HepG2 (cell line): ENCODE results near the gene ZNF792. TPM values are rescaled to one million over a fixed set of nuclear protein-coding genes. Genes with fewer than 3 reads are reported as not detected.

Experiments
- ATAC-seq: fragments of 200-7000 bp; cut with Tn5 transposase; 3 replicates; pipeline ENCODE4 v1.9.1; 2020; ENCODE audit warnings: mild to moderate bottlenecking, moderate library complexity
- BruUV-seq: library from RNA; stranded (reverse); fragments of 400-500 nt; replicated peaks from 2 replicates; lab custom pipeline; 2021; lab: Mats Ljungman, UMichigan
- CTCF ChIA-PET: fragments of 300-600 bp; formaldehyde crosslinking; extraction: SDS; loops from one replicate; lab custom pipeline; 2021; ENCODE audit warnings: low total read pairs, inconsistent platforms, low intra/inter-chr PET ratio; lab: Yijun Ruan, JAX
- POLR2A ChIA-PET: fragments of 350-600 bp; sonication (Branson Sonifier 250); formaldehyde crosslinking; loops from one replicate; lab custom pipeline; 2020; ENCODE audit warnings: antibody characterized with exemption, inconsistent platforms; lab: Yijun Ruan, JAX
- DNase-seq: peaks from one replicate; pipeline ENCODE4 v3.0.0-alpha.2; 2015; ENCODE audit warnings: low spot score
- FAIRE-seq: peaks from 3 replicates; lab custom pipeline; 2011; peaks lifted over from hg19 to GRCh38; lab: Jason Lieb, UNC
- H2AFZ ChIP-seq: one replicate; pipeline ENCODE4 v1.6.1; 2011; ENCODE audit warnings: low read length, inconsistent platforms
- H3K27ac ChIP-seq: fragments of 300-600 bp; 3 replicates; pipeline ENCODE4 v1.8.0; 2011; ENCODE audit warnings: mixed run types, mild to moderate bottlenecking, mixed read lengths, low read length, inconsistent platforms; ENCODE audit not compliant: insufficient read depth; ENCODE audit errors: extremely low read length
- H3K27me3 ChIP-seq, 2 experiments: fragments of 200-600 bp in 1 of 2; 2 replicates in 1 of 2; 3 replicates in 1 of 2; pipeline versions ENCODE4 v1.6.0 to v1.8.0; 2011; ENCODE audit warnings: low read length in 2 of 2, mild to moderate bottlenecking in 2 of 2, moderate library complexity in 2 of 2, inconsistent platforms in 1 of 2; ENCODE audit not compliant: insufficient read depth in 2 of 2, control insufficient read depth in 1 of 2
- H3K36me3 ChIP-seq, 2 experiments: fragments of 200-600 bp in 1 of 2; replicated peaks in 1 of 2; 2 replicates in 1 of 2; 3 replicates in 1 of 2; pipeline versions ENCODE4 v1.5.1 to v1.8.0; 2011; ENCODE audit warnings: low read length in 2 of 2, inconsistent platforms in 1 of 2; ENCODE audit not compliant: insufficient read depth in 2 of 2, control insufficient read depth in 1 of 2
- H3K4me1 ChIP-seq: 2 replicates; pipeline ENCODE4 v1.5.1; 2012; ENCODE audit warnings: low read length, inconsistent platforms; ENCODE audit not compliant: insufficient read depth
- H3K4me2 ChIP-seq: 2 replicates; pipeline ENCODE4 v1.6.0; 2011; ENCODE audit warnings: low read depth, low read length, inconsistent platforms
- H3K4me3 ChIP-seq, 3 experiments: fragments of 200-600 bp in 1 of 3; sonication (generic), shearing (Covaris generic) in 1 of 3; replicated peaks in 1 of 3; 2 replicates each; pipeline ENCODE4 v1.5.1; 2011 to 2016; ENCODE audit warnings: low read length in 3 of 3, inconsistent platforms in 2 of 3, low read depth in 2 of 3, mild to moderate bottlenecking in 2 of 3, control low read depth in 1 of 3, mixed read lengths in 1 of 3; ENCODE audit not compliant: insufficient read depth in 1 of 3
- H3K79me2 ChIP-seq: one replicate; pipeline ENCODE4 v1.6.1; 2011; ENCODE audit warnings: low read length, inconsistent platforms; ENCODE audit not compliant: insufficient read depth
- H3K9ac ChIP-seq: 2 replicates; pipeline ENCODE4 v1.6.0; 2011; ENCODE audit warnings: mild to moderate bottlenecking, low read depth, low read length, inconsistent platforms; ENCODE audit not compliant: insufficient read depth
- H3K9me3 ChIP-seq: 2 replicates; pipeline ENCODE4 v1.5.1; 2012; ENCODE audit warnings: mild to moderate bottlenecking, low read length
- H4K20me1 ChIP-seq: 2 replicates; pipeline ENCODE4 v1.6.0; 2011; ENCODE audit warnings: inconsistent platforms, mild to moderate bottlenecking, low read length, moderate library complexity; ENCODE audit not compliant: insufficient read depth
- BORCS8-MEF2B ChIP-seq: sonication (generic); formaldehyde crosslinking; IDR thresholded peaks from 2 replicates; pipeline ENCODE4 v1.8.0; 2022; ENCODE audit warnings: mild to moderate bottlenecking, missing genetic modification reagents
- MAFG ChIP-seq: sonication (generic); formaldehyde crosslinking; IDR thresholded peaks from 2 replicates; pipeline ENCODE4 v1.5.1; 2020; ENCODE audit warnings: mild to moderate bottlenecking, missing genetic modification reagents
- PAF1 ChIP-seq: IDR thresholded peaks from 2 replicates; pipeline ENCODE4 v1.6.1; 2016; ENCODE audit warnings: missing genetic modification reagents, missing compliant biosample characterization
- RBFOX2 ChIP-seq: fragments of 200-400 bp; formaldehyde crosslinking; IDR thresholded peaks from 2 replicates; pipeline ENCODE4 v1.6.1; 2017; ENCODE audit warnings: low read depth, mild to moderate bottlenecking, low read length
- SOX5 ChIP-seq: IDR thresholded peaks from 2 replicates; pipeline ENCODE4 v1.6.1; 2016; ENCODE audit warnings: borderline replicate concordance
- ZNF10 ChIP-seq: sonication (generic); formaldehyde crosslinking; IDR thresholded peaks from 2 replicates; pipeline ENCODE4 v1.4.0; 2020; ENCODE audit warnings: mild to moderate bottlenecking, low read depth, missing genetic modification reagents, borderline replicate concordance
- ZNF350 ChIP-seq: sonication (generic); formaldehyde crosslinking; IDR thresholded peaks from 2 replicates; pipeline ENCODE4 v1.4.0; 2020; ENCODE audit warnings: mild to moderate bottlenecking, low read depth, missing genetic modification reagents, borderline replicate concordance
- ZNF432 ChIP-seq: sonication (generic); formaldehyde crosslinking; IDR thresholded peaks from 2 replicates; pipeline ENCODE4 v1.5.0; 2020; ENCODE audit warnings: missing genetic modification reagents, mild to moderate bottlenecking, borderline replicate concordance
- ZNF460 ChIP-seq: sonication (generic); formaldehyde crosslinking; IDR thresholded peaks from 2 replicates; pipeline ENCODE4 v1.5.1; 2020; ENCODE audit warnings: missing genetic modification reagents, mild to moderate bottlenecking, borderline replicate concordance
- ZNF567 ChIP-seq: sonication (generic); formaldehyde crosslinking; IDR thresholded peaks from 2 replicates; pipeline ENCODE4 v1.8.1; 2023; ENCODE audit warnings: mild to moderate bottlenecking, missing genetic modification reagents, borderline replicate concordance
- ZNF746 ChIP-seq: sonication (generic); formaldehyde crosslinking; IDR thresholded peaks from 2 replicates; pipeline ENCODE4 v1.8.0; 2022; ENCODE audit warnings: mild to moderate bottlenecking, missing genetic modification reagents
- WGBS: methylation state at CpG from one replicate; pipeline ENCODE4 v1.1.6; 2017; ENCODE audit warnings: low lambda C conversion rate; 5-methylcytosine and 5-hydroxymethylcytosine counted together
- in situ Hi-C: cut with HindIII; loops from 2 replicates; pipeline ENCODE4 v1.10.0; 2017; ENCODE audit warnings: low pct_unique_long_range_greater_than_20kb; ENCODE audit not compliant: extremely low pct_ligation_motif_present
- intact Hi-C: fragments of 100-400 bp; cut with micrococcal nuclease; formaldehyde crosslinking; loops from one replicate; pipeline ENCODE4 v1.10.0; 2022; ENCODE audit not compliant: unreplicated experiment
- polyA plus RNA-seq, 8 experiments: library from polyadenylated mRNA; depleted of rRNA in 3 of 8; stranded (reverse) in 7 of 8; unstranded in 1 of 8; fragments of >200 nt; fragmentation: Illumina TruSeq in 4 of 8; extraction: Trizol in 4 of 8; gene quantifications; 2 replicates each; pipeline versions ENCODE4 v1.2.1 to v1.2.3, GENCODE V29; 2011 to 2016; ENCODE audit warnings: low read depth in 4 of 8, missing spikeins in 1 of 8, mixed read lengths in 1 of 8; ENCODE audit not compliant: insufficient read depth in 1 of 8
- total RNA-seq, 5 experiments: library from RNA; depleted of rRNA; stranded (reverse); fragments of >200 nt; fragmentation: Illumina TruSeq; extraction: Trizol; gene quantifications; 2 replicates each; pipeline ENCODE4 v1.2.3, GENCODE V29; 2016; ENCODE audit warnings: low read depth in 1 of 5
- TF ChIP-seq, protein P1 (sequence below): sonication (generic); formaldehyde crosslinking; IDR thresholded peaks from 2 replicates; pipeline ENCODE4 v1.4.0; 2020; ENCODE audit warnings: missing genetic modification reagents, mild to moderate bottlenecking, borderline replicate concordance
- TF ChIP-seq, protein P2 (sequence below): sonication (generic); formaldehyde crosslinking; IDR thresholded peaks from 2 replicates; pipeline ENCODE4 v1.8.1; 2022; ENCODE audit warnings: low read depth, mild to moderate bottlenecking, missing genetic modification reagents
- TF ChIP-seq, protein P3 (sequence below): sonication (generic); formaldehyde crosslinking; IDR thresholded peaks from 2 replicates; pipeline ENCODE4 v1.8.1; 2023; ENCODE audit warnings: missing genetic modification reagents, mild to moderate bottlenecking, borderline replicate concordance

Gene ZNF792
- total and polyA plus RNA-seq, 2 of the 13 experiments (the other 11 are each of a cell fraction or from before 2014, with no cell fraction given) = 5.5 to 11.5 TPM

DNA sequence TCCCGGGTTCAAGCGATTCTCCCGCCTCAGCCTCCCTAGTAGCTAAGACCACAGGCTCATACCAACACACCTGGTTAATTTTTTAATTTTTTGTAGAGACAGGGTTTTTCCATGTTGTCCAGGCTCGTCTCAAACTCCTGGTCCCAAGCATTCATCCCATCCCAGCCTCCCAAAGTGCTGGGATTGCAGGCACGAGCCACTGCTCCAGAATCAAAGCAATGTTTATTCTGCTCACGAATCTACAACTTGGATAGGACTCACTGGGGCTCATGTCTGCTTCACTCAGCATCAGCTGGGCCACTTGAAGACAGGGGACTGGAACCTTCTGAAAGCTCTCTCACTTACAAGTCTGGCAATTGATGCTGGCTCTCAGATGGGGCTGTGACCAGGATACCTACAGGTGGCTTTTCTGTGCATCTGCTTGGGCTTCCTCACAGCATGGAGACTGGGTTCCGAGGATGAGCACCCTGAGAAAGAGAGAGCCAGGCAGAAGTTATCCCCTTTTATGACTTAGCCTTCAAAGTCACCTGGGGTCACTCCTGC lies 8.2 kb upstream of the ZNF792 start:
- no TSS peak for BruUV-seq
- Histone ChIP-seq H2AFZ (no peak overlapping the region), H3K27ac (no peak overlapping the region), H3K4me1 (peaks cover 48% of the 10 kb centered on the region), H3K9me3 (peaks cover 21% of the 10 kb centered on the region), H3K4me3 (no peak overlapping the region), H3K9ac (no peak overlapping the region), H4K20me1 (no peaks in the 10 kb centered on the region), H3K79me2 (no peaks in the 10 kb centered on the region), H3K4me2 (no peak overlapping the region), H3K27me3 (peaks cover 1 to 32% of the 10 kb centered on the region in 2 experiments; a peak in 2 of 5 replicates), H3K36me3 (no peaks in the 10 kb centered on the region)
- in situ Hi-C loops (loop anchor here (5.0 kb wide), 1 partner anchor 40 kb away; no protein-coding TSS in a partner anchor), intact Hi-C loops (loop anchor here (2.0 kb wide), 1 partner anchor 23 kb away; no protein-coding TSS in a partner anchor)
- ATAC-seq = no peak
- no peak for FAIRE-seq
- CTCF ChIA-PET = interaction anchor here (0.7 to 3.0 kb wide), 2 partner anchors 41 to 58 kb away, joined by 3 to 99 read pairs; partner anchors contain the start of gene SCN1B
- WGBS = 25% methylated on average over 7 of the region's 7 CpGs
- TF ChIP-seq ZNF567 (CRISPR knock-in tag) (no peak), BORCS8-MEF2B (no peak), ZNF10 (CRISPR knock-in tag) (no peak), ZNF432 (no peak), ZNF350 (CRISPR knock-in tag) (no peak), ZNF746 (CRISPR knock-in tag) (no peak), PAF1 (no peak), RBFOX2 (no peak), MAFG (no peak), SOX5 (no peak), ZNF460 (CRISPR knock-in tag) (no peak)
- TF ChIP-seq, protein P1, sequence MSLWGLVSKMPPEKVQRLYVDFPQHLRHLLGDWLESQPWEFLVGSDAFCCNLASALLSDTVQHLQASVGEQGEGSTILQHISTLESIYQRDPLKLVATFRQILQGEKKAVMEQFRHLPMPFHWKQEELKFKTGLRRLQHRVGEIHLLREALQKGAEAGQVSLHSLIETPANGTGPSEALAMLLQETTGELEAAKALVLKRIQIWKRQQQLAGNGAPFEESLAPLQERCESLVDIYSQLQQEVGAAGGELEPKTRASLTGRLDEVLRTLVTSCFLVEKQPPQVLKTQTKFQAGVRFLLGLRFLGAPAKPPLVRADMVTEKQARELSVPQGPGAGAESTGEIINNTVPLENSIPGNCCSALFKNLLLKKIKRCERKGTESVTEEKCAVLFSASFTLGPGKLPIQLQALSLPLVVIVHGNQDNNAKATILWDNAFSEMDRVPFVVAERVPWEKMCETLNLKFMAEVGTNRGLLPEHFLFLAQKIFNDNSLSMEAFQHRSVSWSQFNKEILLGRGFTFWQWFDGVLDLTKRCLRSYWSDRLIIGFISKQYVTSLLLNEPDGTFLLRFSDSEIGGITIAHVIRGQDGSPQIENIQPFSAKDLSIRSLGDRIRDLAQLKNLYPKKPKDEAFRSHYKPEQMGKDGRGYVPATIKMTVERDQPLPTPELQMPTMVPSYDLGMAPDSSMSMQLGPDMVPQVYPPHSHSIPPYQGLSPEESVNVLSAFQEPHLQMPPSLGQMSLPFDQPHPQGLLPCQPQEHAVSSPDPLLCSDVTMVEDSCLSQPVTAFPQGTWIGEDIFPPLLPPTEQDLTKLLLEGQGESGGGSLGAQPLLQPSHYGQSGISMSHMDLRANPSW (CRISPR knock-in tag) = no peak
- TF ChIP-seq, protein P2, sequence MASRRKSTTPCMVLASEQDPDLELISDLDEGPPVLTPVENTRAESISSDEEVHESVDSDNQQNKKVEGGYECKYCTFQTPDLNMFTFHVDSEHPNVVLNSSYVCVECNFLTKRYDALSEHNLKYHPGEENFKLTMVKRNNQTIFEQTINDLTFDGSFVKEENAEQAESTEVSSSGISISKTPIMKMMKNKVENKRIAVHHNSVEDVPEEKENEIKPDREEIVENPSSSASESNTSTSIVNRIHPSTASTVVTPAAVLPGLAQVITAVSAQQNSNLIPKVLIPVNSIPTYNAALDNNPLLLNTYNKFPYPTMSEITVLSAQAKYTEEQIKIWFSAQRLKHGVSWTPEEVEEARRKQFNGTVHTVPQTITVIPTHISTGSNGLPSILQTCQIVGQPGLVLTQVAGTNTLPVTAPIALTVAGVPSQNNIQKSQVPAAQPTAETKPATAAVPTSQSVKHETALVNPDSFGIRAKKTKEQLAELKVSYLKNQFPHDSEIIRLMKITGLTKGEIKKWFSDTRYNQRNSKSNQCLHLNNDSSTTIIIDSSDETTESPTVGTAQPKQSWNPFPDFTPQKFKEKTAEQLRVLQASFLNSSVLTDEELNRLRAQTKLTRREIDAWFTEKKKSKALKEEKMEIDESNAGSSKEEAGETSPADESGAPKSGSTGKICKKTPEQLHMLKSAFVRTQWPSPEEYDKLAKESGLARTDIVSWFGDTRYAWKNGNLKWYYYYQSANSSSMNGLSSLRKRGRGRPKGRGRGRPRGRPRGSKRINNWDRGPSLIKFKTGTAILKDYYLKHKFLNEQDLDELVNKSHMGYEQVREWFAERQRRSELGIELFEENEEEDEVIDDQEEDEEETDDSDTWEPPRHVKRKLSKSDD (CRISPR knock-in tag) = no peak
- TF ChIP-seq, protein P3, sequence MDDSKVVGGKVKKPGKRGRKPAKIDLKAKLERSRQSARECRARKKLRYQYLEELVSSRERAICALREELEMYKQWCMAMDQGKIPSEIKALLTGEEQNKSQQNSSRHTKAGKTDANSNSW (CRISPR knock-in tag) = no peak
- POLR2A ChIA-PET = no interaction called here
- no peak for DNase-seq
